Mammary epithelial cell (primary cell): ENCODE data around the gene MAML1.

ENCODE experiments used
- EZH2 ChIP-seq: IDR thresholded peaks from 2 replicates; pipeline ENCODE4 v1.6.1; 2012; ENCODE audit warnings: low read length, inconsistent platforms, borderline replicate concordance
- TF ChIP-seq, protein P1 (sequence below), 2 donors: IDR thresholded peaks in 1 of 2; conservative IDR thresholded peaks in 1 of 2; 2 replicates each; pipeline ENCODE4 v1.5.1; 2011 to 2012; ENCODE audit warnings: inconsistent platforms in 2 of 2, low read length in 2 of 2, mild to moderate bottlenecking in 2 of 2, control low read depth in 1 of 2, low read depth in 1 of 2; ENCODE audit not compliant: insufficient read depth in 1 of 2; ENCODE audit errors: extremely low read depth in 1 of 2

DNA sequence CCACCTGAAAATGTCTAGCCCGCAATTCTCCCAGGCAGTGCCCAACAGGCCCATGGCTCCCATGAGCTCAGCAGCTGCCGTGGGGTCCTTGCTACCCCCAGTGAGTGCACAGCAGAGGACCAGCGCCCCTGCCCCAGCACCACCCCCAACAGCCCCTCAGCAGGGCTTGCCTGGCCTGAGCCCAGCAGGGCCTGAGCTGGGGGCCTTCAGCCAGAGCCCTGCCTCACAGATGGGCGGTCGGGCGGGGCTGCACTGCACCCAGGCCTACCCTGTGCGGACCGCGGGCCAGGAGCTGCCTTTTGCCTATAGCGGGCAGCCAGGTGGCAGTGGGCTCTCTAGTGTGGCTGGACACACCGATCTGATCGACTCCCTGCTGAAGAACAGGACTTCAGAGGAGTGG, 41.8 kb downstream of the MAML1 start:
- TF ChIP-seq, protein P1, sequence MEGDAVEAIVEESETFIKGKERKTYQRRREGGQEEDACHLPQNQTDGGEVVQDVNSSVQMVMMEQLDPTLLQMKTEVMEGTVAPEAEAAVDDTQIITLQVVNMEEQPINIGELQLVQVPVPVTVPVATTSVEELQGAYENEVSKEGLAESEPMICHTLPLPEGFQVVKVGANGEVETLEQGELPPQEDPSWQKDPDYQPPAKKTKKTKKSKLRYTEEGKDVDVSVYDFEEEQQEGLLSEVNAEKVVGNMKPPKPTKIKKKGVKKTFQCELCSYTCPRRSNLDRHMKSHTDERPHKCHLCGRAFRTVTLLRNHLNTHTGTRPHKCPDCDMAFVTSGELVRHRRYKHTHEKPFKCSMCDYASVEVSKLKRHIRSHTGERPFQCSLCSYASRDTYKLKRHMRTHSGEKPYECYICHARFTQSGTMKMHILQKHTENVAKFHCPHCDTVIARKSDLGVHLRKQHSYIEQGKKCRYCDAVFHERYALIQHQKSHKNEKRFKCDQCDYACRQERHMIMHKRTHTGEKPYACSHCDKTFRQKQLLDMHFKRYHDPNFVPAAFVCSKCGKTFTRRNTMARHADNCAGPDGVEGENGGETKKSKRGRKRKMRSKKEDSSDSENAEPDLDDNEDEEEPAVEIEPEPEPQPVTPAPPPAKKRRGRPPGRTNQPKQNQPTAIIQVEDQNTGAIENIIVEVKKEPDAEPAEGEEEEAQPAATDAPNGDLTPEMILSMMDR (conservative IDR thresholded peaks at IDR 0.05 in 1 of 2, IDR thresholded peaks at IDR 0.05 in 1 of 2; ENCODE audit: extremely low read depth in 1 of 2, insufficient read depth in 1 of 2, low read depth in 1 of 2, low read length in 2 of 2): no peak
- no peak for TF ChIP-seq EZH2
